GM18505 (cell line): ENCODE results near the gene HOXC6.
A peak's percentile ranks its signal among the peaks of the same experiment; 100 is the strongest.

ENCODE experiments used
- ATAC-seq: cut with Tn5 transposase; IDR thresholded peaks from one replicate; pipeline ENCODE4 v1.9.1; 2021; ENCODE audit not compliant: unreplicated experiment
- POLR2A ChIP-seq: IDR thresholded peaks from 4 replicates; pipeline ENCODE4 v1.6.1; 2011; ENCODE audit warnings: borderline replicate concordance; ENCODE audit not compliant: insufficient read depth, insufficient read length; ENCODE audit errors: extremely low read depth

Gene HOXC6

GRCh38 chr12:54045868-54046521, 17.8 kb downstream of the HOXC6 start:
- no peak for TF ChIP-seq POLR2A
- no peak for ATAC-seq

GRCh38 chr12:54046809-54047159, 18.5 kb downstream of the HOXC6 start:
- ATAC-seq = no peak
- no peak for TF ChIP-seq POLR2A

- ATAC-seq = no peak
- no peak for TF ChIP-seq POLR2A
Measured at GRCh38 chr12:54047160-54047963, 19.1 kb downstream of the HOXC6 start.

- TF ChIP-seq POLR2A = no peak
- no peak for ATAC-seq
Measured at GRCh38 chr12:54047964-54048303, 19.7 kb downstream of the HOXC6 start.

GRCh38 chr12:54048406-54049093, 20.3 kb downstream of the HOXC6 start:
- no peak for TF ChIP-seq POLR2A
- no peak for ATAC-seq

- ATAC-seq = no peak
- no peak for TF ChIP-seq POLR2A
Measured at GRCh38 chr12:54049108-54049507, 20.9 kb downstream of the HOXC6 start.

- no peak for TF ChIP-seq POLR2A
- no peak for ATAC-seq
Measured at GRCh38 chr12:54050482-54050810, 22.2 kb downstream of the HOXC6 start.

- no peak for TF ChIP-seq POLR2A
- ATAC-seq = no peak
Measured at GRCh38 chr12:54051026-54051842, 23.0 kb downstream of the HOXC6 start.

- no peak for ATAC-seq
- TF ChIP-seq POLR2A = no peak
Measured at GRCh38 chr12:54051874-54052437, 23.7 kb downstream of the HOXC6 start.

GRCh38 chr12:54052438-54053002, 24.3 kb downstream of the HOXC6 start:
- no peak for ATAC-seq
- TF ChIP-seq POLR2A = no peak

GRCh38 chr12:54053003-54053750, 24.9 kb downstream of the HOXC6 start:
- ATAC-seq = peak; percentile 55
- TF ChIP-seq POLR2A = peak; percentile 89

GRCh38 chr12:54053751-54054741, 25.8 kb downstream of the HOXC6 start, which contains the start of gene HOXC4:
HOXC4 (plus strand) TSS chr12:54053835; CDS start chr12:54053923, 88 bp downstream.
- TF ChIP-seq POLR2A = no peak
- ATAC-seq = peak; percentile 20
